GM21526 (cell line): ENCODE results near the gene TRIM65.

Source experiments
- ATAC-seq: cut with Tn5 transposase; IDR thresholded peaks from one replicate; pipeline ENCODE4 v1.9.1; 2021; ENCODE audit warnings: moderate library complexity; ENCODE audit not compliant: unreplicated experiment, low FRiP score

TRIM65 gene

DNA sequence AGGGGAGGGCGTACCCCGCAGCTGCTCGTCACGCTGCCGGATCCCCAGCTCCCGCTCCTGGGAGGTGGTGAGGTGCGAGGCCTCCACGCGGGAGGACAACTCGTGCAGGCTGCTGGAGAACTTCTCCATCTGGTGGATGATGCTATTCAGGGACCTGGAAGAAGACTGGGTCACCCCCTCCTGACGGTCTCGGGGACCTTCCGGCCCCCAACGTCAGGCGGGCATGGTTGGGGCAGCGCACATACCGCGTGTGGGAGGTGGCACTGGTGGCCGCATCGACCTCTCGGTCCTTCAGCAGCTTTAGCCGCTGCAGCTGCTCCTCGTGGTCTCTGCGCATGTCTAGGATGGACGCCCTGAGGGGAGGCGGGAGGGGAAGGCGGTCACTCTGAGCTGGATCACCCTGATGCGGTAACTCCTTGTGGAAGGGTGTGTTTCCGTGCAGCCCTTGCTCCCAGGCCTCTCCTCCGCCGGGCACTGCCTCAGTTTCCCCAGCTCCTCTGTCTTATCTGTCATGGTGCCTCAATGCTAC is 21.2 kb upstream of the TRIM65 start:
- ATAC-seq, result no peak

DNA sequence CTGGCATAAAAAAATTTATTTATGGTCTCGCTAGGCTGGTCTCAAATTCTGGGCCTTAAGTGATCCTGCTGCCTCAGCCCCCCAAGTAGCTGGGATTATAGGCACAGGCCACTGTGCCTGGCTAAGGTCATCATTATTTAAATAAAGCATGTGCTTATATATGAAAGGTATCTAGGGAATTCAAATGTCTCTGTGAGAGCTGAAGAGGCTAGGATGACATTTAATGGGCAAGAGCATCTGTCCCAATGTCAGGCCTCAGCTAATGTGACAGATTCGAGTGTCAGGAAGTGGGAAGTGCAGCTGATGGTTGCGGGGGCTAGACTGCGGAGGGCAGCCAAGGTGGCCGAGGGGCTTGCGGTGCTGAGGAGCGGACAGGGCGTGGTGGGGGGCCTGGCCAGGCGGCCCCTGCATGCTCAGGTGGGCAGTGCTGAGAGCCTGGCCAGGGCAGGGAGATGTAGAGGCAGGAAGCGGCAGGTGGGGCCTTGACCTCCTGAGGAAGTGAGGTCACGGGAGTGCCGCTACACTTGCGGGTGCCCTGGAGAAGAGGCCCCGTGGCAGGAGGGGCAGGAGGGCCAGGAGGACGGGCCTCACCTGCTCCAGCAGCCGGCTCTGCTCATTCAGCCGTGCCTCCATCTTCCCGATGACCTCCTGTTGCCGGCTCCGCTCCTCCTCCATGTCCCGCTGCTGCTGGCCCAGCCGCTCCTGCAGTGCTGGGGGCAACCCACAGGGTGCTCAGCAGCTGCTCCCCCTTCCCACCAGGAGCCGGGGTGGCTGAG is 20.6 kb upstream of the TRIM65 start:
- ATAC-seq, result no peak

DNA sequence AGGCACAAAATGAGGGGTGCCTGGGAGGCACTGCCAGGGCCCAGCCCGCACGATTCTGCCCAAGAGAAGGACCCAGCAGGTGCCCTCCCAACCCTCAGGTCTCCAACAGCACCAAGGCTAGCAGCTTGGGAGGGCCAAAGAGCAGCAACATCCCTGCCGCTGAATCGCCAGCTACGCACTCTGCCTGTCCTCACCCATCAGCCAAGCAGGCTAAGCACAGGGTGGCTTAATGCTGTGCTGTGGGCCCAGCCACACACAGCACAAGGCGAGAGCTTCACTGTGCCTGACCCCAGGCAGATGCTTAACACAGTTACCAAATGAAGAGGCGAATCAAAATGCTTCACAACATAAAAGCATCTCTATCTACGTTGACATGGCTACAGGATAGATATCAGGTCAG is 18.5 kb upstream of the TRIM65 start:
- ATAC-seq, result no peak

DNA sequence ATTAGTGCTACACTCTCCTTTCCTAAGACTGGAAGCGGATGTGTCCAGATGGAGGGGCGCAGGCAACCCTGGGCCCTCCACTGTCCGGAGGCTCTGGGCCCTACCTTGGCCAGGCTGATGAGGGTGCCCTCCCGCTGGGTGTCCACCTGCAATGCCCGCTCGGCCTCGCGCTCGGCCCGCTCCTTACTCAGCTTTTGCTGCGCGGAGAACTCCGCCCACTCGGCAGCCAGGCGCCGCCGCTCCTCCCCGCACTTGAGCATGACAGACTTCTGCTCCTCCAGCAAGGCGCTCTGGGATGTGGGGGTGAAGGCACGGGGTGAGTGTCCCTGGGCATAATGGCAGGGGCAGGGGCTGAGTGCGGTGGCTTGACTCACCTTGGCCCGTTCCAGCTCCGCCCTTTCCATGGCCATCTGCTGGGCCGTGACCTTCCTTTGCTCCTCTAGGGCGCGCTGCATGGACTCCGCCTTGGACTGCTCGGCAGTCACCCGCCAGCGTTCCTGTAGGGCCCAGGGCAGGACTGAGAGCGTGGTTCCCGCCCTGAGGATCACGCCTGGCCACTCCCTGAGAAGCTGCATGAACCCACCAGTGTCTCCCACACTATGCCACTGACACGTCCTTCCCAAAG is 18.0 kb upstream of the TRIM65 start:
- no peak for ATAC-seq

DNA sequence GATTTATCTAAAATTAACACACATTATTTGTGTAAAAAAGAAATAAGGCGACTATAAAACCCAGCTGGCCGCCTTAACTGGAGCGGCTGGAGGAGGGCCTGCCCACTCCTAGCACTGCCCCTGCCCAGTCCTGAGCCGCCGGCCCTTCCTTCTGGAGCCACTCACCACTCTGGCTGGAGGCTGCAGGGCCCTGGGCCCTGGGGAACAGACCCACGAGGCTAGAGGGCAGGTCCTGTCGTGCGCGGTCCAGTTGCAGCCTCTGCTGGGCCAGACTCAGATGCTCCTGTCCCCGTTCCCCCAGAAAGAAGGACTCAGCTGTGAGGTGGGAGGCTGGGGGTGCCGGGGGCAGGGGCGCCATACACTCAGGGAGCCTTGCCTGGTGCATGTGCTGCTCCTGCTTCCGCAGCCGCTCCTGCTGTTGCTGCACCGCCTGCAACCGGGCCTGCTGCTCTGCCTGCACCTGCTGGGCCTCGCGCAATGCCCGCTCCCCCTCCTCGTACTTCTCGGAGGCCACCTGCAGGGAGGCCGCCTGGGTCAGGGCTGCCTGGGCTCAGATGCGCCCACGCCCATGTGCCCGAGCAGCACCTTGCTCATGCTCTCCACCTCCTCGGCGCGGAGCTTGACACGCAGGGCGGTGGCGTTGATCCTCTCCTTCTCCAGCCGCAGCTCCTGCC is 16.9 kb upstream of the TRIM65 start:
- ATAC-seq, result no peak

DNA sequence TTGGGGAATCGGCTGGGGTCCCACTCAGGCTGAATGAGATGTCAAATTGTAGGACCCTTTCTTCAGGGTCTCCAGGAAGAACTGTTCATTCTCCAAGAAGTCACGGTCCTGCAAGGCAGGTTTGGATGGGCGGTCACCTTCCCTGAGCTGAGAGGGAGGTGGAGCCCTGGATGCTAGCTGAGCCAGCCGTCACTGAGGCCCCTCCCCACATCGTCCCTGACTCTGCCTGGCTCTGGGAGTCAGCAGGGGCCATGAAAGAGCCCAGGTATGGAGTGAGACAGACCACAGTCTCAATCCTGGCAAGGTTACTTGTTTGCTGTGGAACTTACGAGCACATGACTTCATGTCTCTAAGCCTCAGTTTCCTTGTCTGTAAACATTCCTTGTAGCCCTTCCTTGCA is 13.9 kb upstream of the TRIM65 start:
- ATAC-seq, result no peak

DNA sequence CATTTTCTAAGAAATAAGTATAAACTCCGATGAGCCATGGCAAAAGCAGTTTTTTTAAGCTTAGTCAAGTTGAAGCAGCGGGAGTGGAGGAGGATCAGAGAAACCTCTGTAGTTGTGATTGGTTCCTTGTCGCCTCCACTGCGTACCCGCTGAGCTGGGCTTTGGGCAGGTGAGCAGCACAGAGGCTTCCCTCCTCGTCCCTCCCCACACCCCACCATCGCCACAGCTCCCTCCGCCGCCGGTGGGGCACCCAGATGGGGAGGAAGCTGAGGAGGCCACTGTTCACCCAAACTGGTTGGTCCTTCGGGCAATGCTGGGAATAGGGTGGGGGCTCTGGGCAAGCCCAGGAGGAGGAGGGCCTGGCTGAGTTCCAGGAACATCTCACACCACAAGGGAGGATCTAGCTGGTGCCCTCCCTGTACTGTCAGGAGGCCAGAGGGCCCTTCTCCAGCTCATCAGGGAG is 13.1 kb upstream of the TRIM65 start:
- ATAC-seq, result no peak

DNA sequence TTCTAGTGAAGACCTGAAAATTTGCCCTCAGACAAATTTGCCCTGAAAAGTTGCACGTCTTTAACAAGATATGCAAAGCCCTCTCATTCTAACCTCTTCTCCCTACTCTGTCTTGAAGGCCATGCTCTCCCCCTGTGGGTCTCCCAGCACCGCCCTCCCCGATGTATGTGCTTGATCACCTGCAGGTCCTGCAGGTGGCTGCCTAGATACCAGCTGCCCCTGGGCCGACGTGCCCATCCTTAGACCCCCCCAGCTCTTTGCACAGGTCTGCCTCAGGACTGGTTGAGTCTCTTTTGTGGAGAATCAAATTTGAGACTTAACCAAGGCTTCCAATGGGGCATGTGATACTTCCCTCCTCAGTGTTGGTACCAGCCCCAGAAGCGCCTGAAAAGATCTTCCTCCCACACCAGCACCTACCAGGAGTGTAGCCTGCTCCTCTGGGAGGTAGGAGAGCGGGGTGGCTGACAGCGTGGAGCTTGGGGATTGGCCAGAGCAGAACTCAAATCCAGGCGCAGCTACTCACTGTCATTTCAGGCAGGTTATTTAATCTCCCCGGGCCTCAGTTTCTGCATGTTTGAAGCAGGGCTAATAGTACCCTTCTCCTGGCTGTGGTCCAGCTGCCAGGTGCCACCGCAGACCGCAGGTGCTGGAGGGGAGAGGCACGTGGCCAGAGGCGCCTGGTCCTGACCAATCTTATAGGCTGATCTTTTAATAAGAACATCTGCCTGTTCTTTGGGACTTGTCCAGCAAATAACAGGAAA is 12.5 kb upstream of the TRIM65 start:
- no peak for ATAC-seq

DNA sequence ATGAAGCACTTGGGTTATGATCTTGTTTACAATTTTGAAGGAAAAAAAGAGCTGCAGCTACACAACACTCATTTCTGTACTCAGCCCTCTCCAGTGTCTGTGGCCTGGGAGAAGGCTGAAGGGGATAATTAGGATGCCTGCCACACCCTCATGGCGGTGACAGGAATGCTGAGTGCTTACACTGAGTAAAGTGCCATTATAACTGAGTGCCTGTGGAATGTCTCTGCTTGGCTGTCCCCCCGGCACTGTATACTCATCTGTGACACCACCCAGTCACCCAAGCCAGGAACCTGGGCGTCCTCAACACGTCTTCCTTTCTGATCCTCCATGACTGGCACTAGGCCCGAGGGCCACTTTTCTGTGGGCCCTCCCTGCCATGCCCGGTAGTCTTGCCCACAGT is 11.4 kb upstream of the TRIM65 start:
- ATAC-seq, result no peak

DNA sequence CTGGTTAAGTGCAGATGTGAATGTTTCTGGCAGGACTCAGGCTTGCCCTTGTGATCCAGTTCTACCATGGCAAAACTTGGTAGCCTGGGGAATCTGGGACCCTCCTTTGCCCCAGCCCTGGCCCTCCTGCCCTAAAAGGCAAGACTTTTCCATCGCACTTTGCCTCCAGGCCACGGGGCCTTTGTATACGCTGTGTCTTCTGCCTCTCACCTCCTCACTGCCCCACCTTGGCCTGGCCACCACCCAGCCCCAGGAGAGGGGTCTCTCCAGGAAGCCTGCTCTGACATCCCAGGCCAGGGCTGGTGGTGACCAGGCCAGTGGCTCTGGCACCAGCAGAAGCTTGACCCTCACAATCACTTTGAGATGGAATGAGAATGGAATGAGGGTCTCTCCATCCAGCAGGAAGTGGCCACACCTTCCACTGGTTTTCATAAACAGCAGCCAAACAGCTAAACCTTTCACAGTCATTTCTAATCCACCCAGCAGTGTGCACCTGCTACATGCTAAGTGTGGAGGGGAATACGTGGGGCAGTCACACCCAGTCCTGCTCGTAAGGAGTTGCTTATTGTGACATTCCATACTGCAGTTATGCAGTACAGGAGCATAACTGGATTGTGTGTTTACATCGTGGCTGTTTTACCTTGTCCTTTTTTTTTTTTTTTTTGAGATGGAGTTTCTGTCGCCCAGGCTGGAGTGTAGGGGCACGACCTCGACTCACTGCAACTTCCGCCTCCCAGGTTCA is 9.6 kb upstream of the TRIM65 start:
- no peak for ATAC-seq

DNA sequence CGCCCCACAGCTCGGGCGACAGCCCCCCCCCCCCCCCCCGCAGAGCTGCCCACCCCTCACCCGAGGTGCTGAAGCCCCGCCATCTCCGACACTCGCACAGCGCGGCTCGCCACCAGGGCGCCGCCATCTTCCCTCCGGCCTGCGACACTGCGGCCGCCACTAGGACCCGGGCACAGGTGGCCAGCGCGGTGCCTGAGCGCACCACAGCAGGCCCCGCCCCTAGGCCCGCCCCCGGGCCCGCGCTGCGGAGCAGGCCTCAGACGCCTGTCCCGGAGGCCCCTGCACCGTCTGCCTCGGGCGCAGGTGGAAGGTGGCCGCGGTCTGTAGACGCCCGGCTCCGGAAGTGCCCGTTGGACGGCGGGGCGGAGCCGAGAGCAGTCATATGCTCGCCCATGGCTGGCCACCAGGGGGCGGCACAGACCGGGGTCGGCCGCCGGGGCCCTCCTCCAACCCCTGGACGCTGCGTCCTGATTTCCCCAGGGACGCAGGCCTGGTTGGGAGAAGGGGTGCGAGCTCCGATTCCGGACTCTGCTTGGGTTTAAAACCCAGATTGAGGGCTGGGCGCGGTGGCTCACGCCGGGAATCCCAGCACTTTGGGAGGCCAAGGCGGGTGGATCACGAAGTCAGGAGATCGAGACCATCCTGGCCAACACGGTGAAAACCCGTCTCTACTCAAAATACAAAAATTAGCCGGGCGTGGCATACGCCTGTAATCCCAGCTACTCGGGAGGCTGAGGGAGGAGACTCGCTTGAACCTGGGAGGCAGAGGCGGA is 8.2 kb upstream of the TRIM65 start, which contains the start of gene MRPL38:
Gene MRPL38, minus strand, starts transcription at position 136 of the 773 bp plus-strand sequence. Its CDS starts 9 bp downstream, at position 127.
- ATAC-seq, result peak; percentile 92

DNA sequence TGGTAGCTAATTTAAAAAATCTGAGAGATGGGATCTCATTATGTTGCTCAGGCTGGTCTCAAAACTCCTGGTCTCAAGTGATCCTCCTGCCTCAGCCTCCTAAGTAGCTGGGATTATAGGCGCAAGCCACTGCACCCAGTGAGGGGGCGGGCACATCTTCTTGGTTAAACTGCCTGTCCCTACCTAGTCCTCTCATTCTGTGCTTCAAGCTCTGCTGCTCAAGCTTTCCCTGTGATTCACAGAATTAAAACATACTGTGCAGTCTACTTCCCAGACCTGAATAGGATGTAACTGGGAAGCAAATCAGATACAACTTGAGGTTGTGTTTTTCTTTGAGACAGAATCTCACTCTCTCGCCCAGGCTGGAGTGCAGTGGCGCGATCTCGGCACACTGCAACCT is 5.7 kb upstream of the TRIM65 start:
- ATAC-seq, result no peak

DNA sequence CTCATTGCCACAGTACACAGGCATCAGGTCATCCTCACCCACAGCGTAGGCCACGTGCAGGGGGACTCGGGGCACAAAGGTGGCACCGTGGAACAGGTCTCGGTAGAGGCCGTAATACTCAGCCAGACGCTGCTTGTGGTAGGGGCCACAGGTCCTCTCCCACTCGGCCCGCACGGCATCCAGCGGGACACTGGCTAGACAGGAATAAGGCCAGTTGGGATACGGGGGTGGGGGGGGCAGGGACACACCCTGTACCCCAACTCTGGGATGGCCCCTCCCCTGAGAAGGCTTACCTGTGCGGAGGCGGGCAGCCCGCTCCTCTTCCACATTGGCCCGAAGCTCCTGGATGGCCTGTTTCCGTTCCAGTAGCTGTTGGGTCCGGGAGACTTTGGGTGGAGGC is 5.0 kb upstream of the TRIM65 start:
- ATAC-seq, result no peak

DNA sequence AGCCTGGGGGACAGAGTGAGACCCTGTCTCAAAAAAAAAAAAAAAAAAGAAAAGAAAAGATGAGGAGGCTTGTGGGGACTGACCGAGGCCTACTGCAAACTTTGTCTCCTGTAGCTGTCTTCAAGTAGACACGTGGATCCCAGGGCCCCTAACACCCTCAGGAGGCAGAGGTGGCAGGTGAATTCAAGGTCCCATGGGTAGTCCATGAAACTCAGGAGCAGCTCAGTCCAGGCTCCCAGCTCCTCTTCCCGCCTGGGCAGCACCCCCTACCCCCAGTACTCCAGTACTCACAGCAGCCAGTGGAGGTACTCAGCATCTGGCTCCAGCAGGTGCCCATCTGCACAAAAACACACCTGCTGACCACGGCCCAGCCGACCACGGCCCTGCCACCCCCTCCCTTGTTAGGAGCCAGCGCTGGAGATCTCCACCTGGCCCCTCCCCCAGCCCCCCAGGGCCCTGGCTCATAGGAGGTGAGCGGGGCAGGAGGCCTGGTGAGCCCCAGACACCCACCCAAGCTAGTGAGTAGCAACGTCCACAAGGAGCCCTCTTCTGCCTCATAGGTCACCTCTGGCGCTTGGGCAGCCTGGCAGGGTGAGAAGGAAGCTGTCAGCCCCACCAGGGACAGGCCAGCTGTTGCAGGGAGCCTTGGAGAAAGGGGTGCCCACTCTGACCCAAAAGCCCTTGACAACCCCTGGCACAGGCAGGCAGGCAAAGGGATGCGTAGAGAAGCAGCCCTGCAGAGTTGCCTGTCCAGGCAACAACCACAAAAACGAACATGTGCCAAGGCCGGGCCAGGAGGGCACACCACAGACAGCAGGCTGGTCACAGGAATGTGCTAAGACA is 4.2 kb upstream of the TRIM65 start:
- no peak for ATAC-seq

DNA sequence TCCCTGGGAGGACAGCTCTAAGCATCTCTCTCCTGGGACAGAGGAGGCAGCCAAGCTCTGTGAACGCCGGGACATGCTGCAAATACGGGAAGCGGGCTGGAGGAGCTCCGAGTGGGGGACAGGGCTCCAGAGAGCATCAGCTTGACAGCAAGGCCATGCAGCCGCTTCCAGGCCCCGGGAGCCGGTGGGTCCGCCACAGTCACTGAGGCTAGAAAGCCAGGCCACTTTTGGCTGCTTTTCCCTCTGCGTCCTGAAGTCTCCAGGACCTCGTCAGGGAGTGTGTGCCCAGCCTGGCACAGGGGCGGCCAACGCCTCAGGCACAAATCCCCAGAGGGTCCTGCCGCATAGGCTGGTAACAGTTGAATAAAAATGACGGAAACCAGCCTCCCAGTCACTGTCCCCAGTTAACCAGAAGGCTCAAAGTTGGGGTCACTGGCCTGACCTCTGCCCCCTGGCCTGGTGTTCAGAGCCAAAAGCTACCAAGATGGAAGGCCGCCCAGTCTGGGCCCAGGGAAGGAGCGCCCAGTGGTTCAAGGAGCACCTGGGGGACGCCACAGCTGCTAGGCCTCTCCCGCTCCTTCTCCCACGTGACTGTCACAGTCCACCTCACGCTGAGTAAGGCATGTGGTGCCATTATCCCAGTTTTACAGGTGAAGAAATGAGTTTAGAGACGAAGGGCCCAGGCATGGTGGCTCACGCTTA is 3.2 kb upstream of the TRIM65 start:
- no peak for ATAC-seq

DNA sequence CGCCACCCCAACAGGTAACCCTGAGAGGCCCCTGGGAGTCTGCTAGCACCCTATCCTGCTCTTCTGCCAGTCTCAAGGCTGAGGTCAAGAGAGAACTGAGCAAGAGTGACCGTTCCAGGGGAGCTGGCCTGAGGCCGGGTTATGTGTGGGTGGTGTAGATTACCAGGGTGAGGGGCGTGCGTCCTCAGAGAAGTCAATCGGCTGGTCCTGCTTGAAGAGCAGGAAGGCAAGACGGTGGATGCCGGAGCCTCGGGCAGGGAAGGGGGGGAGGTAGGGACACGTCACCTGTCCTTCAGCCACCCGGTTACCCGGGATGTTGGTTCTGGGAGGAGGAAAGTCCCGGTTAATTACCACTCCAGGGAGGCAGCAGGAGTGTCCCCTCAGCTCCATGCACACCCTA is 2.6 kb upstream of the TRIM65 start:
- no peak for ATAC-seq

DNA sequence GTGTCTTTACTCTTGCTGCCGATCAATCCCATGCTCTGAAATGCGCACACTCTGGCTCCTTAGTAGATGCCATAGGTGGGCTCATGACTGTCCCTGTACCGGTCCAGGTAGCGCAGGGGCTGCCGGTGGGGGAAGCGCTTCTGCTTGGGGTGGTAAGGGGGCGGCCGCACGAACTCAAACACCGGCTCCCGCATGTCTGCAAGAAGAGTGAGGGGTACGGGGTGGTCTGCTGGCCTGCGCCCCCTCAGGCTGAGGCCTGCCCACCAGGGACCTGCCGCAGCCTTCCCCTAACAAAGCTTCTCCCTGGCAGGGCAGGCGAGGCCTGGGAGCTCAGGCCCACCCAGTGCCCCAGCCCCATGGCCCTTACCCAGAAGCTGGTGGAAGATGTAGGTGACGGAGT is 2.0 kb upstream of the TRIM65 start:
- ATAC-seq, result no peak

DNA sequence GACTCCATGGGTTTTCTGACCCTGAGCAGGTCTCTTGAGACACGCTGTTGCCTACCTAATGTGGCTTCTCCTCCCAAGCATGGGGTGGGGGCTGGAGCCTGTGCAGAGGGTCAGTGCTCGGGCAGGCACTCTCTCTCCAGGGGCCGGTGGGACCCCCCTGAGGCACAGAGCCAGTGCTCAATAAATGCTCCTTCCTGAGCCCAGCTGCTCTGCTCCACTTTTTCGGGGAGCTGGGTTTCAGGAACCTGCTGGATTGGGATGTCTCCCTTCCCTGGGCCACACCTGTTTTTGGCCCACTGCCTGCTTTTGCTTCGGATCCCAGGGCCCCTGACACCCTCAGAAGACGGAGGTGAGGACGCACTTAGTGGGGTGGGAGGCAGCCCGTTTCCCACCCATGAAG is 1.3 kb upstream of the TRIM65 start:
- ATAC-seq, result no peak
